ENCODE results near the gene PRKN.

Gene PRKN

GRCh38 chr6:162165479-162165878 is 562.1 kb downstream of the PRKN start:
- DNase-seq: no peak

DNA sequence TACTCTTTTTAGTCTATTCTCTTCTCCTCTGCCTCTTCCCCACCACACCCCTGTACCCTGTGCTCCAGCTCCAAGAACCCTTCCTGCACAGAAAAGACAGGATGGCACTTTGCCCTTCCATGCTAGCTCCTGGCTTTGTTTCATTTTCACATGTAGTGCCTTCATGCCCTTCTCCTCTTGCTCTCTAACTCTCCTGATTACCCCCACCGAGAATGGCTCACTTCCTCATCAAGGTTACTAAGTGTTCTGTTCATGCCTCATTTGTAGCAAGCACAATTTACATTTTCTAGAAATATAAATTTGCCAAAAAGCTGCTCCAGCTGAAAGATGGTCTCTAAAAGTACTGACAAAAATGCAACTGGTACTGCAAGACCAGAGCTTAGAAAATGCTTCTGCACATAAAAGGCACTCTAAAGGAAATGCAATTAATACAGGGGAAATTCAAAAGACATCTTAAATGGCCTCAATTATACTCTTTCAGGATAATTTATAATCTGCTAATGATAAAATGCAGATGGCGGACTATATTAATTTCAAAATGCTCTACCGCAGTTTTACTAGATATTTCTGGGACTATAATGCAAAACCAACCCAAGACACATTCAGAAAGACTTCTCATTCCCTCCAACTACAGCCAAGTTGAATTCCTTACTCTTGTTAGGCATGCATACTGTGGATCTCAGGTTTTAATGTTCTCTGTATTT is 570.2 kb downstream of the PRKN start:
- no peak for DNase-seq

GRCh38 chr6:162156146-162156545 is 571.4 kb downstream of the PRKN start:
- DNase-seq: no peak

GRCh38 chr6:162154930-162155329 is 572.6 kb downstream of the PRKN start:
- DNase-seq: no peak

DNA sequence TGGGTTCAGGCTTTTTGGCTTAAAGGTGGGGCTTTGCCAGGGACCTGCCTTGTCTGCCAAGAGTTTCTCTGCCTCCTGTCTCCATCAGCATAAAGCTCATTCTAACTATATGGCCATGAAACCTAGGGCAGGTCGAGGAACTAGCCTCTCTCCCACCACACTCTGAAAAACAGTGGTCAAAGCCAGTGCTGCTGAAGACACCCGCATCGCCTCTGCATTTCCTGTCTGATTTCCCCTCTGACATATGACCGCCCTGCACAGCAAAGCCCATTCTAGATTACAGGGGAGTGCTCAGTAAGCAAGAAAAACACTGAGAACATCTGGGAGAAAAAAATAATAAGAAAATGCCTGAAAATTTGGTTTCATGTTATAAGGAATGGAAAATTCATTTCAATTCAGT is 573.6 kb downstream of the PRKN start:
- no peak for DNase-seq

DNA sequence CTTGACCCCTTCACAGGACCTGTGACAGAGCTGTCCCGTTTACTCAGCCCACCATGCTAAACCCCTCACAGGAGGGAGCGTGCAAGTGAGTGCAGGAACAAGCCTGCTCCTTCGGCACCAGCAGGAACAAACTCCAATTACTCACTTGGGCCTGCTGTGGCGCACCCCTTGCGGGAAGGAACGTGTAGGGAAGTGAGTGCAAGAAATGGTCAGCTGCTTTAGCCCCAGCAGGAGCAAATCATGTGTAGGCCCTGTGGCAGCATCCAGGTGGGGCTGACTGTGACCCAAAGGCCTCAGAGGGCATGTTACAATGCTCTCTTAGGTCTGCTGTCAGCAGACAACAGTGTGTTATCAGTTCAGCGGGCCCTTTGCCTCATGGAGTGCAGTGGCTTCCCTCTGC is 574.4 kb downstream of the PRKN start:
- no peak for DNase-seq

GRCh38 chr6:162151021-162151665 is 576.4 kb downstream of the PRKN start:
- no peak for DNase-seq

DNA sequence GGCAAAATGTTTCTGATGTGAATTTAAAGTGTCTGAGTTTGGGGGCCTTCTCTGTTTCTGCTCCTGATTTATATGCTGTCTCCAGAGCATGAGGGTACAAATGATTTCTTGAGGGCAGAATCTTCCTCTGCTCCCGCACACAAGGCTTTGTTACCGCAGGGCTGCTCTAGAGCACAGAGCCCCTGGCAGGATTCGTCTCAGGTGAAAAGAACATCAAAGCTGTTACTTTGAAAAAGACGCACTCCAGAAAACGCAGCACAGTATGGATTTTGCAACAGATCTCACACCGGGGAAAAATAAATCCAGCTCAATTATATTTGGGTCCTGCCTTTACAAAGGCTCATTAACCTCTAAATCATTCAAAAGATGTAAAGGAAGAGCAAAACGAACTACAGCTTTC is 577.3 kb downstream of the PRKN start:
- DNase-seq: no peak

GRCh38 chr6:162149786-162150185 is 577.8 kb downstream of the PRKN start:
- no peak for DNase-seq

GRCh38 chr6:162147805-162148204 is 579.8 kb downstream of the PRKN start:
- DNase-seq: no peak

DNA sequence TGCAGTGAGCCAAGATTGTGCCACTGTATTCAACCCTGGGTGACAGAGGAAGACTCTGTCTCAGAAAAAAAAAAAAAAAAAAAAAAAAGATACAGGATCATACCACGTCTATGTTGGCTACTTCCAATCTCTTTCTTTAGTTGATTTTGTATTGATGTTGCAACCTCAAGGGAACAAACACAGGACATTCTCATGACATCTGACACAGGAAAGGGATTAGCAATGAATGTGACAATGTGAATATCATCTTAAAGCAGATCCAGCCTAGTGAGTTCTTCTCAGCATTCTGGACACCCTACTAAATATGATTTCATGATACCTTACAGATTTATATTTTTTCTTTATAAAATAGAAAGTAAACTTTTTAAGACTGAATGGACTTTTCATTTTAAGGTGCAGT is 580.3 kb downstream of the PRKN start:
- no peak for DNase-seq

- no peak for DNase-seq
Observed at GRCh38 chr6:162140251-162140852, 587.2 kb downstream of the PRKN start.

- DNase-seq: no peak
Observed at GRCh38 chr6:162125659-162126058, 601.9 kb downstream of the PRKN start.

- no peak for DNase-seq
Observed at GRCh38 chr6:162124710-162125435, 602.7 kb downstream of the PRKN start.

GRCh38 chr6:162123797-162124196 is 603.8 kb downstream of the PRKN start:
- DNase-seq: no peak

GRCh38 chr6:162119341-162119740 is 608.2 kb downstream of the PRKN start:
- no peak for DNase-seq

- no peak for DNase-seq
Observed at GRCh38 chr6:162118706-162119105, 608.9 kb downstream of the PRKN start.

DNA sequence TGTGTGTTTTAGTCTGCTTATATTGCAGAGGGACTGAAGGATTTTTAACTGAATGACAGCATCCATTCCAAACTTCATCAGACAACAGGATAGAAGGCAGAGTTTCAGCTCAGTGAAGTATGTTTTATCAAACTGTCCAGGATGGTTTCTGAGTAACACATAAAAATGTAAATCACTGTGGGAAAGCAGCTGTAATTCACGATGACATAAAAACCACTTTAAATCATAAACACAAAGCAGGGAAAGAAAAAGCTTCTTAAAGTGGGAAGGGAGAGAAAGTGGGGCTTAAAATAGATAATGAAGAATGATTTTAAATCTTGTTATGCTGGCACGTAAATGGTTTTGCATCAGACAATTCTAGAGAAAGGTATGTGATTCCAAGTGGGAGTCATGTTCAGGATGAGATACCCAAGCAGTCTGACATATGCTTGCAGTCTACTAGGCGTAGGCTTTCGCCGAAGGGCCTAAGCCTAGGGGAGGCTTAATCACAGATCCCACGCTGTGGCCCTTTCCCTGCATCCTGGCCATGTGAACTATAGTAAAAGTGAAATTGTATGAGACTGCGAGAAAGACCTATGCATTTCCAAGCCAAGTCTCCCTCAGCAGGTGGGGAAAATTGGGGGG is 610.6 kb downstream of the PRKN start:
- no peak for DNase-seq

DNA sequence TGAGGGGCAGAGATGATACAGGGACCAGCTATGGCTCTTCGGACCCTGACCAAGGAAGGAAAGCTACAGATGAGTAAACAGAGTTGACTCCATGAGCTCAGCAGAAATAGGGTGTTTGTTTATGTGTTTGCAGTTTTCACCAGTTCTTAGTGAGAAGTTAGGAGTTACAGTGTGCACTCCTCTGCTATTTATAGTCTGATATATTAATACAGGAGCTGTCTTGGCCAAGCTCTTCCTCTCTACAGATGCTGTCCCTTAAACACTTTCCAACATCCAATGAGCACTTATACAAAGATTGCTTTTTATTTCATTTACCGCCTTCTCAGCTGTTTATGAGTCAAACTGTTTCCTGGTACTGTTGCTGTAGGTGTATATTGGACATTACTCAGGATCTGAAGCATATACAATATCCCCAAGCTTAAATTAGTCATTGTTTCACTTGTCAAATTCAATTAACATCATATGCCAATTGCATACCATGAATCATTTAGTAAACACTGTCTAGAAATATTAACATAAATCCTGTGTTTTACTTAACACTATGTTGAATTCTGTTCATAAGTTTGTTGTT is 618.0 kb downstream of the PRKN start:
- DNase-seq: no peak

GRCh38 chr6:162108041-162108440 is 619.5 kb downstream of the PRKN start:
- no peak for DNase-seq

DNA sequence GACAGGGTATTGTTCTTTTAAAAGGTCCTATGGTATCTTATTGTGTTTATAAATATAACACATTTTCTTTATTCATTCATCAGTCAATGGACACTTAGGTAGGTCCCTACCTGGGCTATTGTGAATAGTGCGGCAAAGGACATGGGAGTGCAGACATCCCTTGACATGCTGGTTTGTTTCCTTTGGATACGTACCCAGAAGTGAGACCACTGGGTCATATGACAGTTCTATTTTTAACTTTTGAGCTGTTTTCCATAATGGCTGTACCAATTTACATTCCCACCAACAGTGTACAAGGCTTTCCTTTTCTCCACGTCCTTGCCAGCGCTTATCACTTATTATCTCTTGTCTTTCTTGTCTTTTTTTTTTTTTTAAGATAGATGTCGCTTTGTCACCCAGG is 627.5 kb downstream of the PRKN start:
- no peak for DNase-seq

DNA sequence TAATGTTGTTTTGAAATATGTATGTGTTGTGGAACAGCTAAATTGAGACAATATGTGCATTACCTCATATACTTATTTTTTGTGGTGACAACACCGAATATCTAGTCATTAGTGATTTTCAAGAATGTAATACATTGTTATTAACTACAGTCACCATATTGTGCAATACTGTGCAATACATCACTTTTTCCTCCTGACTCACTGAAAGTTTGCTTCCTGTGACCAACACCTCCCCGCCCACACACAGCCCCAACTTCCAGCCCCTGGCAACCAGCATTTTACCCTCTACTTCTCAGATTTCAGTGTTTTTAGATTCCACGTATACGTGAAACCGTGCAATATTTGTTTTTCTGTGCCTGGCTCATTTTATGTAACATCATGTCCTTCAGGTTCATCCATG is 627.9 kb downstream of the PRKN start:
- no peak for DNase-seq
